Forelimb muscle (tissue), 1 donor: ENCODE measurements around the gene NEGR1. TPM values are rescaled to one million over a fixed set of nuclear protein-coding genes. Genes with fewer than 3 reads are reported as not detected.
A peak's percentile ranks its signal among the peaks of the same experiment; 100 is the strongest.

Experiments
- DNase-seq: peaks from one replicate; pipeline ENCODE4 v3.0.0-alpha.2; 2013; ENCODE audit warnings: low read depth
- polyA plus RNA-seq: library from polyadenylated mRNA; unstranded; fragments of 120-200 nt; gene quantifications from one replicate; pipeline ENCODE4 v1.2.1, GENCODE V29; 2013; ENCODE audit not compliant: insufficient read length

NEGR1 gene
- polyA plus RNA-seq, 1 donor = 16.6 TPM

DNA sequence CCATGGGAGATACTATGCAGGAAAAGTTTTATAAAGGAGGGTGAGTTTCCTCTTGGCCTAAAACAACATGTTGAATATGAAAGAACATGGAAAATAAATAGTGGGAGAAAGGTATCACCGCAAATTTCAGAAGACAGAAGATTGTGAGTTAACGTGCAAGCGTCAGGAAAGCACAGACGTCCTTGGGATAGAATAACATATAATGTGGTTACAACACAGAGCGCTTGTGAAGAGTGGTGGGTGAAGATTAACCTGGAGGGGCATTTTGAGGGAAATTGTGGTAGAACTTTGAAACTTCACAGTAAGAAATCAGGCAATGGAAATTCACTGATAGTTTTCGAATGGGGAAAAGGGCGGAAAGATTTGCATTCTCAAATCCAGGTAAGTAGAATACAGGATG, 47.3 kb downstream of the NEGR1 start:
- DNase-seq = no peak

DNA sequence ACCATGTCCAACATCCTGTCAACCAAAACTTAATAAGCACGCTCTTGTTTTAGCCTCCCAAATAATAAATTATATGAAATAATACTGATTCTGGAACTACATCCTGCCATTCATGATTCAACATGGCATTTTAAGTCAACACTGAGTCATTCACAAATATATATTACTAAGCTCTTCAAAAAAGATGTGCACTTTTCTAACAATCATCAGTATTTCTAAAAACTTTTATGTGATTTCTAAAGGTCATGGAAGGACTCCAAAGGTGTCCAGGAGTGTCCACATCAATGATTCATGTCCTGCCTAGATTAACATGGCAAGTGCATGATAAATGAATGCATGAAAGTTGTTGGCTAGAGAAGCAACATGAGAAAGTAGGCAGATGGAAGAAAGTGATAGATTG, 51.6 kb downstream of the NEGR1 start:
- DNase-seq = no peak

DNA sequence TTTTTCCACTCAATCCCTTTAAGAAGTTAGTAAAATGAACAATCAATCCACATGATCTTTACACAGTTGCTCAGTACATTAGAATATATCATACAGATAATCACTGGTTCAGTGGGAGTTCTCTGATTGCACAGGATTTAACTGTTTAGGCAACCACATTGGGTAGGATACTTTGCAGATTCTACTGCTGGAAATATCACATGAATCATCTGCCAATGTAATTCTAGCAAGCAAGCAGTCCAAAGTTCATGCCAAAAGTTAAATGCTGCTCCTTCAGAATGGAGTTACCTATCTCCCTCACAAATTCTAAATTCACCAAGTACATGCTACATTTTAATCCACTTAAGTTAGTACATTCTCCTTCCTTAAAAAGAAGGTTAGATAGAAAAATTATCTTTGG, 52.4 kb downstream of the NEGR1 start:
- DNase-seq = no peak

DNA sequence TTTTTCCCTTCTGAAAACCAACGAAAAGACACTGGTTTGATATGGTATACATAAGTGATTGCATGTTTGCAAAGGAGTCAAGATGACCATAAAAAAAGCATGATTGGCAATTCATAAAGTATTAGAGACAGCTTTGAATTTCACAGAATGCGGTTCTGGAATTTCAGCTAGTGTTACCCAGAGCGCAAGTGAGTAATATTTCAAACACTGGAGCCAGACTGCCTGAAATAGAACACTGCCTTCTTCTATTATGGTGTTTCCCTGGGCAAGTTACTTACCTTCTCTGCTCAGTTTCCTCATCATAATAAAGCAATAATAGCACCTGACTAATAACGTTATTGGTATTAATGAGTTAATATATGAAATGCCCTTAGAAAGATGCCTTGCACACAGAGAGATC, 54.7 kb downstream of the NEGR1 start:
- DNase-seq = no peak

DNA sequence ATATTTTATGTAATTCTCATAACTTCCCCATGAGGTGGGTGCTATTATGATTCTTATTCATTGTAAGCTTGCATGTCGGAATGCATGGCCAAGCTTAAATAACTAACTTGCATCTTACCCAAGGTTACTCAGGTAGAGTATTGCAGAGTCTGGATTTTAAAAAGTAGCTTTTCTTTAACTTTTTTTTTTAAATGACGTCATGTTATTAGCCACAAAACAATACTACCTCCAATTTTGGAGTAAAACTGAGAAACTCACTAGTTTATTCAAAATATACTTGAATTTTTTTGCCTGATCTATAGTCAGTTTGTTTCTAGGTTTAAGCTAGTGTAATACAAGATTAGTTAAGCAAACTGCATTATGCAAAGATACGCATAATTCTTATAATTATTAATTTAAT, 57.8 kb downstream of the NEGR1 start:
- DNase-seq = no peak

DNA sequence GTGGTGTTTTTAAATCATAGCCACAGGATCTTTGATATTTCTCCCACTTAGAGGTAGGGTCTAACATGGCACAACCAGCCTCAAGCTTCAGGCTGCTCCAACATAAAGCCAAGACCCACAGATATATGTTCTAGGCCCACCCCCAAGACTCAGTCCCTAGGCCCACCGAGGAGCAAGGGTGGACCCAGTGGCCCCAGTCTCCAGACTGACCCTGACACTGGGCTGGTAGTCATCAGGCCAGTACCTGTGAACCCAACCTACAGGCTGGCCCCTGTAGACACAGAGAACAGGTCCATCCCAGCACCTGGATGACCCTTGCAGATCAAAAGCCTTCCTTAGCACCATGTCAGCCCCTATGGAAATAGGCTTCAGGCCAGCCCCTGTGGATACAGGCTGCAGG, 60.5 kb downstream of the NEGR1 start:
- DNase-seq = no peak

DNA sequence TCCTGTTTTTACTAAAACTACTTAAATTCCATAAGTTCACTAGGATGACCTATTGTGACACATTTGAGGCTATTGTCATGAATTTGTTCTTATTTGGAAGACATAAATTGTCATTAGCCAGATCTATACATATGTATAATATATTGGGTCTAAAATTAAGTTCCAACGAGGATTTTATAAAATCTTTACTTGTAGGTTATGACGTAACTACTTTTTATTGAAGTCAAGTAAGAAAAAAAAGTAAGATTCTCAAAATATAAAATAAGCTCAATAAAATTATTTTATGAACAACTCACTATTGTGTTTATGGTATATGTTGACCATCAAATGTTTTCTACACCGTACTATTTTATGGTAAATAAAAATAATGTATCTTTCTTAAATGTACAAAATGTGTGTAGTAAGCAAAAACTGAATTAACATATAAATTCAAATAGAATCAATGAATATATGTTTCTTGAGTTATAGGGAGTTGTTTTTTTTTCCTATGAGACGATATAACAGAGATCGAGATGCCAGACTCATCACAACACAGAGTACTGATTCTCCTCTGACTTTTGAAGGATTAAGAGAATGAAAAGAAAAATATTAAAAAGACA, 64.1 kb downstream of the NEGR1 start:
- DNase-seq = no peak

DNA sequence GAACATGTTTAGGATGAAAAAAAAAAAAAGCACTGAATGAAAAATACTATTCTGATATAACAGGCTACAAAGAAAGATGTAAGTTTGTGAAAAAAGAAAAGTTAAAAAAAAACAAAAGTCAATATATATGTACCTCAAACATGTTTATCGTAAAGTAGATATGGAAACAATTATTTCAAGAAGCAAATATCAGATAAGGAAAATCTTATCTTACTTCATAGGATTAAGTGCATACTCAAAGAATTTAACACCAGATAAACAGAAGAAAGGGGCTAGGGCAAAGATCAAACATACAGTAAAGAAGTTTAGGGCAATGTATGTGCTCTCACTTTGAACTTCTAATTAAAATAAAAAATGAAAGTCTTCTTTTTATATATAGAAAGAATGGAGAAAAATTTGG, 75.3 kb downstream of the NEGR1 start:
- no peak for DNase-seq

DNA sequence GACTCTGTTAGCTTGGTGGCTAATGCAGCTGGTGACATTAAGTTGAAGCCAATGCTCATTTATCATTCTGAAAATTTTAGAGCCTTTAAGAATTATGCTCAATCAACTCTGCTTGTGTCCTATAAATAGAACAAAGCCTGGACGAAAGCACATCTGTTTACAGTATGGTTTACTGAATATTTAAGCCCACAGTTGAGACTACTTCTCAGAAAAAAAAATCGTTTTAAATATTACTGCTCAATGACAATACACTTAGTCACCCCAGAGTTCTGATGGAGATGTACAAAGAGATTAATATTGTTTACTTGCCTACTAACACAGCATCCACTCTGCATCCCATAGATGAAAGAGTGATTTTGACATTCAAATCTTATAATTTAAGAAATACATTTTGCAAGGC, 79.6 kb downstream of the NEGR1 start:
- DNase-seq = no peak

DNA sequence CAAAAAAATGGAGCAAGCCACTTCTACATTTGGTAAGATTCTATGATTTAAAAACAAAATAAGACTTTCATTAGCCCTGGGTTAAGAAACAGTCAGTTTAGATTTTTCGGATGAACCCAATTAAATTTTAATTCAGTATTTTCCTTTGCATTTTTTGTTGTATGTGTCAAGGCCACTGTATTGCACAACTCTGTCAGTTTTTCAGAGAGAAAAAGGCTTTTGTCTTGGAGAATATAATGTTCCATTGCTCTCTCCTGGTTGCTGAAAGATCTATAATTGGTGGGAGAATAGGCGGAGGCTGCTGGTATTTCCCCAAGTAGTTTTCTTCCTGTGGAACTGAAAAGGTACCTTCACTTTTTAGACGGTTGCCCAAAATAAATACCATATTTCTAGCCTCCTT, 84.6 kb downstream of the NEGR1 start:
- DNase-seq = no peak

DNA sequence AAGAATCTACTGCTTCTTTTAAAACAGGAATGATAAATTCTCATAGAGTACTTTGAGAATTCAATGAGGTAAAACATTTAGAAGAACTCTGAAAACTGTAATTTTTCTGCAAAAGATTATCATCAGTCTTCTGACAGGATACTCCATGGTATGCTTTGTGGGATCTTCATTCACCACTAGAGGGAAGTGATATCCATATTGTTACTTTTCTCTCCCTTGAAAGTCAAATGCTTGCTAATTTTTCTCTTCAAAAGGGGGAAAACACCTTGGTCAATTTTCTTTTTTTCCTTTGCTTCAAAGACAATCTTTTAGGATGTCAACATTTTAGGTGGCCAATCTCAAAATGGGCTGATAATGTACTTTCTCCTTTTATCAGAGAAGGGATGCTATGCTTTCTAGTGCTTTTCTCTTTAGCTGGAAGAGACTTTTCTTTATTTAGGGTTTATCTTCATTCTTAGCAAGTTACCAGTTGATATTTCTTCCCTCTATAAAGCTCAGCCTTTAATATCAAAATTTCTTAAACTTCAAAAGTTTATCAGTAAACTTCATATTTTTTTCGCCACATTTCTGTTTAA, 95.5 kb downstream of the NEGR1 start:
- DNase-seq = no peak

DNA sequence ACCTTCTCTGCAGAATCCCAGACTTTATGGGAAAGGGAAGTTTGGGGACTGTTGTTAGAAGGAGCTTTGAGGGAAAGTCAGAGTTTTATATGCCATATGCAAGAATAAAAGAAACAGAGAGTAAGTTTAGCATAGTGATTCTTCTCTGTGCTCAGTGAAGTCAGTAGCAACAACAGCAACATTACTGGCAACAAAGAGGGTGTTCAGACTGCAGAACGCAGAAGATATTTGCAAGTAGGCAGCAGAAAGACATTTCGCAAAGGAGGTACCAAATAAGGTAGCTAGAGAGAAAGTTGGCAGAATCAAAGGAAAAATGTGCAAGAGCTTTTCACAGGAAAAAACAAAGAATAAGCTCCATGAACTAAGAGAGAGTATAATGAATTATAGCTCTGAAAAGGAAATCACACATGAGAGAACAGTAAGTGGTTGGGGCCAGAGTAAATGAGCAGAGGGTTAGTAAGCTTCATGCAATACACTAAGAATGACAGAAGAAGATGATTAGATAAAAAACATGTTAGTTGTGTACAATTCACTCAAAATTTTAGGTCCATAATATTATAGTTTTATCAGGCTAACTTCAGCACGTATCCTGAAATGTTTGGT, 98.1 kb downstream of the NEGR1 start:
- no peak for DNase-seq

DNA sequence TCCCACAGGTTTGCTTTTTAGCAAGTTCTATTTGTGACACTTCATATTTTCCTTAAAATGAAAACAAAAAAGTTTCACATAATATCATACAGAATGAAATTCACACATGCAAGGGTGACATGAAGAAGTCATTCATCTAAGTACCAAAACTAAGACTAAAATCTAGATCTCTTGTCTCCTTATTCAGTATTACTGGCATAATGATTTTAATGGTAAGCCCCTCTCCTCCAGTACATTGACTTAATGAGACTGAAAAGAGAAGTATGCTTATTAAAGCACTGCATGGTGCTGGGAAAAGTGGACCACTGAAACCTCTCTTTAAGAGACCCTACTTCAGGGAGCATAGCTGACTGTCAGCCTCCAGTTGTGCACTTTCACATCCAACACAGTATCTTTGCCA, 99.5 kb downstream of the NEGR1 start:
- DNase-seq = no peak

DNA sequence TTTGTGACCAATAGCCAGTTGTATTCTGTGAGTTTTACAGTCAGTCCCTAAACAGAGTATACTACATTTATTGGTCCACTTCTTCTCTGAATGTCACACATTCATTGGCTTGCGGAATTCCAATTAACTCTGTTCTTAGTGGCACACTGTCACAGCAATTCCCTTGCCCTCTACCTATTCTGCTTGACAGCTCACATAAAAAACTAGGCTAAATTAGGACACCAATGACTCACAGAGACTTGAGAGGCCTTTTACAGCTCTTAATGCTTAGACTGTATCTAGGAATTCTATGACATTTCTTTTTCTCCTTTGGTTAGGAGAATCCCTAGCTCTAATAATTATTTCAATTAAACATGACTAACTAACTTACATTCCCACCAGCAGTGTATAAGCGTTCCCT, 104.1 kb downstream of the NEGR1 start:
- no peak for DNase-seq

DNA sequence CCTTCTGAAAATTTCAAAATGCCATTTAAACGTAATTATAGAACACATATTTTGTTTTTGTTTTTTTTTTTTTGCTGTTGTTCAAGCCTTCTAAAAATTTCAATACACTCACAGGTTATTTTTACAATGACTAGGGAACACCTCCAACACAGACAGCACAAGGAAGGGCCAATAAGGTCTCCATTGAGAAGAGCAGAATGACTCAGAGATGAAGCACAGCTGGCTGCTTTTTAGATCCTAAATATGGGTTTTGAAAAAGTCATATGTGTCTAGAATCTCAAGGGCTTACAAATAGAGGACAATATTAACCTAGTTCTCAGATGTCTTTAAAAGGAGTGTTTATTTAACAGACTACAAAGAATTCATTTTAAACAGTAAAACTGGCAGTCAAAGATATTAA, 104.6 kb downstream of the NEGR1 start:
- no peak for DNase-seq

DNA sequence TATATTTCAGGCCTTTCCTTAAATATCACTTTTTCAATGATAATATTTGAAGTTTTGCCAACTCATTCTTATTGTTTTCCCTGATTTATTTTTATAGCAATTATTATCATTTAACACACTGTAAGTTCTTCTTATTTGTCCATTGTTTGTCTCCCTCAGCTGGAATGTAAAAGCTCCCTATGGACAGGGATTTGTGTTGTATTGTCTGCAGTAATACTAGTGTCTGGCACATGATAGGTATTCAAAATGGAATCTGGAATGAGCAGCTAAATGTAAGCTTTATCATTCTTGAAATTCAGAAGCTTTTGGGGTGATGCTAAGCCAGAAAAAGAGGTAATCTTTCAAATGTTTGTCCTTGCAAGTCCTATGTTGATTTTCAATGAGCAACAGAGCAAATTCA, 112.1 kb downstream of the NEGR1 start:
- no peak for DNase-seq

DNA sequence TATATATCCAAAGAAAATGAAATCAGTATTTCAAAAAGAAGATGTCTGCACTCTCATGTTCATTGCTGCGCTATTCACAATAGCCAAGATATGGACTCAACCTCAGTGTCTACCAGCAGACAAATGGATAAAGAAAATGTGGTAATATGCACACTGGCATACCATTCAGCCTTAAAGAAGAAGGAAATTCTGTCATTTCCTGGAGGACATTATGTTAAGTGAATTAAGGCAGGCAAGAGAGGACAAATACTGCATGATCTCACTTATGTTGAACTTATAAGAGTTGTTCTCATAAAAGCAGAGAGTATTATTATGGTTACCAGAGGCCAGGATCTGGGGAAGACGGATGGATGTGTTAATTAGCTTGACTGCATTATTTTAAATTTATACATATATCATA, 115.9 kb downstream of the NEGR1 start:
- DNase-seq = no peak

DNA sequence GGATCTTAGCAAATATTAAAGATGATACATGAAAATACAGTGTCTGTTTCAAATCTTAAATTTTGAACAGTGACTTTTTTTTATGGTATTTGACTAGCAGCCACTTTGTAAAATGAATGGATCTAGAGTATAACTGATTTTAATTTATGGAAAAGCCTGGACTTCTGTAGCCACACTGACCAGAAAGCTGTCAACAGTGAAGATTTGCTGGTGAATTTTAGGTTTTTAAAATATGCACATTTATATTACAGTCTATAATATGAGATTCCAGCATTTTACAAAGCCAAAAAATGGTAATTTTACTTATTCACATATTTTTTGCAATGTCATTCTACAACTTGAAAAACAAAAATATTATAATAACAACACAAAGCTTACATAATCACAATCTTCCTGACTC, 131.8 kb downstream of the NEGR1 start:
- DNase-seq = no peak

DNA sequence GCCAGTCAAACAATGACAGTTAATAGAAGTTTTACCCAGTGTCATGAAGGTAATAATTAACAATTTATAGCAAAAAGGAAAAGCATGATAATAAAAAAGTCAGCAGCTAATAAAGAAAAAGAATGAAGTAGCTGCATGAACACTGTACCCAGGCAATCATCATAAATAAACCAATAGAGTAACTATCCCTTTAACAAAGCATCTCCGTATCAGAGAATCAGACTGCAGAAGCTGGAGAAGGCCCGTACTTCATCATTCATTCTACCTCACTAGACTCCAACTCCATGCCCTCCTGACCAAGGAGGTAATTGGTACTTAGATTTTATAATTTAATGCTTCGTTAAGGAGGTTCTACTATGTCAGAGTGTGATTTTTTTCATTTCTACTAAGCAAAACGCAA, 140.5 kb downstream of the NEGR1 start:
- DNase-seq = no peak

DNA sequence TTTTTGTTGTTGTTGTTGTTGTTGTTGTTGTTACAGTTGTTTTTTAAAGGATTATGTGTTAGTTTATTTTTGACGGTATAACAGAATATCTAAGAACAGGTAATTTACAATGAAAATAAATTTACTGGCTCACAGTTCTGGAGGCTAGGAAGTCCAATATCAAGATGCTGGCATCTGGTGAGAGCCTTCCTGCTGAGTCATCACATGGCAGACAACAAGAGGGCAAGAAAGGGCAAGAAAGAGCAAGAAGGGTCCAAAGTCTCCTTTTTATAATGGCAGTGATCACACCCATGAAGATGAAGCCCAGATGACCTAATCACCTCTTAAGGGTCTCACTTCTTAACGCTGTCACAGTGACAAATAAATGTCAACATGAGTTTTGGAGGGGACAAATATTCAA, 142.1 kb downstream of the NEGR1 start:
- no peak for DNase-seq

DNA sequence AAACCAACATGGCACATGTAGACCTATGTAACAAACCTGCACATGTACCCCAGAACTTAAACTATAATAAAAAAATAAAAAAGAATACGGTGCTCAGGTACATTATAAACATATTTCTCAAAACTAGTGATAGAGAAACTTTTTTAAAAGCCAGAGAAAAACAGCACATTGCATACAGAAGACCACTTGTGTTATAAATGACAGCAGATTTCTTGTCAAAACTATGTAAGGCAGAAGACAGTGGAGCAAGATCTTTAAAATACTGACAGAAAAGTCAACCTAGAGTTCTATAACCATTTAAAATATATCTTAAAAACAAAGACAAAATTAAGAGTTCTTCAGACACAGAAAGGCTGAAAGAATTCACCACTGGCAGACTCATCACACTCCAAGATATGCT, 144.7 kb downstream of the NEGR1 start:
- DNase-seq = no peak

DNA sequence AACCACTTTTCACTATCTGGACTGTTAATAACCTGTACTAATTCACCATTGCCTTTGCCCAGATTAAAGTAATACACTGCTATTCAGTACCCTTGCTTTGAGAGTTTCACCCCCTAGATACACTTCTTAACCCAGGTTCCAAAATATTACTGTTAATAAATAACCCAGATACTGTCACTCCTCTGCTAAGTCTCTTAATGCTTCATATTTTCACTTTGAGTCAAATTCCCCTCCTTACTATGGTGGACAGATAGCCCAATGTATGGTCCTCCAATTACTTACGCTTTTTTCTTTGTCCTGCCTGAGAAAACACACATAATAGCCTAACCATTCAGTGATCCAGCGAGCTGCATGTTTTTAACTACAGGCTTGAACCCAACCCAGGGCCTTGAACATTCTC, 152.5 kb downstream of the NEGR1 start:
- no peak for DNase-seq

DNA sequence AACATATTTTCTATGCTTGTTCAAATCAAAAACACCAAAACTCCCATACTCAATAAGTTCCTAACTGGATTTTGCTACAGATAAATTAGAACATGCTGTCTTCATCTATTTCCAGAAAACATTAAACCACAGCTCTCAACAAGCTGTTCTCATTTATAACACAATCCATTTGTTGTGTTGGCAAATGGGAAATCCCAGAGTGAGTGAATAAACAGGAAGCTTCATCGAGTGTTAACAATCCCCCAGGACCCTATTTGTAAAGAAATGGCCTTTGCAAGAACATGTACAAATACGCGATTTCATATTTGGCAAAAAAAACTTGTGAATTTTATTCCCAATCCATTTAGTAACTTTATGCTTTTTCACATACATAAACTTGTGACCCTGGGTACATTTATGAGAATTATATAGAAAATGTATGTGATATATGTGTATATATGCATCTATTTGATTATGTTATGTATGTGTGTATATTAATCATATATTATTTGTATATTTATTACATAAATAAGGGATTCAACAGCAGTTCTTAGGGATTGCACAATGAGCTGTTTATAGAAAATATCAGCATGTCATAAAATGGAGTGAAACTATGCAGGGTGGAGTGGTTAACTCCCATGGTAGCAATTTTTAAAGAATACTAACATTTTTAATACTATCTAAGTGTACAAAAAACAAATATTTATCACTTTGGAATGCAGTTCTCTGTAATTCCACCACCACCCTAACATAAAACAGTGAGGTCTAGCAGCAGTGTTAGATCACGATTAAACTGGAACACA, 160.0 kb downstream of the NEGR1 start:
- DNase-seq = peak; percentile 74
